HG02938 (cell line): Measurements from ENCODE around the gene IQGAP3.

Experiments
- ATAC-seq: cut with Tn5 transposase; IDR thresholded peaks from one replicate; pipeline ENCODE4 v1.9.1; 2021; ENCODE audit warnings: mild to moderate bottlenecking, moderate library complexity; ENCODE audit not compliant: unreplicated experiment

IQGAP3 gene

DNA sequence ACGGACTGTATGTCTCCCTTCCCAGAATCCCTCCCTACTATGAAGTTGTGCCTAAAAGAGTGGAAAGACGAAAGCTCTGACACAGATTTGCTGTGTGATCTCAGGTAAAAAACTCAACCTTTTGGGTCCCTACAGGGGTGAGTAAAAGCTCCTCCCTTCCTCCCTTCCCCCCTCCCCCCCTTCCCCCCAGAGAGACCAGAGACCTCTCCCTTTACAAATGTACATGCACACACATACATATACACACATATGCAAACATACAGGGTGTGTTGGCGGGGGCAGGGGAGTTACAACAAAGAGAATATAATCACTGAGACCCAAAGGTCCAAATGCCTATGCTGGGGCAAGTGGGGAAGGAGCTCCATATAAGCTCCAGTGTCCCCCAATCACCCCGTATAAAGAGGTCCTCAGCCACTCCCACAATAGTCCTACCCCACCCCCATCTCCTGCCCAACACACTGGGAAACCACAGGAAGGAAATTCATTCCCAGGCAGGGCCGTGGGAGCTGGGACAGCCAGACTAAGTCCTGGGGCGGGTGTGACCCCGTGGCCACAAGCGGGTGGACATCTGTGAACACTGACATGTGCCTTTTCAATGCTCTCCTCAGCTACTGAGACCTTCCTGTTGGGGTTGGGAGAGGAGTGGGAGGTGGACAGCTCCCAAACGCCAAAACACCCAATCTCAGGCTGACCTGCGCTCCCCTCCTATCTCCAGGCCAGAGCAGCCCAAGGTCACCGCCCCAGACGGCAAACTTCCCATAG is 73.8 kb downstream of the IQGAP3 start:
- ATAC-seq, result no peak

DNA sequence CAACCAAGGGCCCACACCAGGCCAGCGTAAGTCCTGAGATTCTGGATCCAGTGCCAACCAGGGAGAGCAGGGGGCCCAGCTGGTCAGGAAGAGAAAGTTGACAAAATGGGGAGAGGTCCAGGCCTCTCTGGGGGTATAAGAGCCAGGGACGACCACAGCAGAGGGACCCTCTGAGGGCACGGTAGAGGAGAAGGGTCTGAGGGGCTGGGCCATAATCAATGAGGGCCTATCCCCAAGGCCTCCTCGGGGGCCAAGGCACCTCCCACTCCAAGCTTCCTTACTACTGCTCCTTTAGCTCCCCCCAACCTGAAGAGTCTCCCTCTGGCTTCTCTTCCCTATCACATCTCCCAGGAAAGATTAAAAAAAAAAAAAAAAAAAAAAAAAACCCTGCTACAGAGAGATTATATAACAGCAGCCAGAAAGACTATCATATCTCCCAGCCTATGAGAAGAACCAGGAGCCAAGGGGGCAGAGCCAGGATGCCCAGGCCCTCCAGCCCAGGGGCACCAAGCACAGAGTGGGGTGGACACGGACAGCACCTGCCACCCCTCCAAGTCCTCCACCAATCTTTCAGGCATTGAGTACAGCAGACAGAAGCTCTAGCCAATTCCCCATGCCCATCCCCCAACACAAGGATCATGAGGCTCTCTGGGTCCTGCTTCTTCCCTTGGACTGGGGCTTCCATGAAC is 74.5 kb downstream of the IQGAP3 start:
- no peak for ATAC-seq

- no peak for ATAC-seq
Measured at GRCh38 chr1:156497078-156497742, 75.2 kb downstream of the IQGAP3 start.

- ATAC-seq, result no peak
Measured at GRCh38 chr1:156496211-156496761, 76.1 kb downstream of the IQGAP3 start.

DNA sequence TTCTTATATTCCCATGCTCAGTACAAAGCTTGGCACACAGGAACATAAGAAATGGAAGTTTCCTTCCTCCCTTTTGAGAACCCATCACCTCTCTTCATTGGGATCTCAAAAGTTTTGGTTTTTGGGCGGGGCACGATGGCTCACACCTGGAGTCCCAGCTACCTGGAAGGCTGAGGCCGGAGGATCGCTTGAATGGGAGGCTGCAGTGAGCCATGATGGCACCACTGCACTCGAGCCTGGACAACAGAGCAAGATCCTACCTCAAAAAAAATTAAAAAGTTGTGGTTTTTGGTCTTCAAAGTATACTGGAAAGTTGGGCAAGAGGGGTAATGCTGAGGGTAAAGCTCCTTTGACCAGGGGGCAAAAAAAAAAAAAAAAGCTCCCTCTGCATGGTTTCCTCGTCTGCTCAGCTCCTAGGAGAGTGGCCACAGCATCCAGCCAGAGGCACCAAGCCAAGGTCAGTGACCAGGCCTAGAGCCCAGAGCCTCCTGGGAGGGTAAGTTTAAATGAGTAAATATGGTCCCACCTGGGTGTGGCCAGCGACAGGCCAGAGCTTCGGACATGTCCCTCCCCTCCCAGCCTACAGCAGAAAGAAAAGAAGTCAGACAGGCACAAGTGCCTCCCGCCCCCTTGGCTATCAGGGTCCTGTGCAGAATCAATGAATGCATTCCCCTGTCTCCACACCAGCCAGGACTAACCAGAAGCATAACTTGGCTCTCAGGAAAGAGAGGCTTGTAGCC is 76.8 kb downstream of the IQGAP3 start:
- ATAC-seq, result no peak

GRCh38 chr1:156494309-156494895 is 78.0 kb downstream of the IQGAP3 start:
- no peak for ATAC-seq

DNA sequence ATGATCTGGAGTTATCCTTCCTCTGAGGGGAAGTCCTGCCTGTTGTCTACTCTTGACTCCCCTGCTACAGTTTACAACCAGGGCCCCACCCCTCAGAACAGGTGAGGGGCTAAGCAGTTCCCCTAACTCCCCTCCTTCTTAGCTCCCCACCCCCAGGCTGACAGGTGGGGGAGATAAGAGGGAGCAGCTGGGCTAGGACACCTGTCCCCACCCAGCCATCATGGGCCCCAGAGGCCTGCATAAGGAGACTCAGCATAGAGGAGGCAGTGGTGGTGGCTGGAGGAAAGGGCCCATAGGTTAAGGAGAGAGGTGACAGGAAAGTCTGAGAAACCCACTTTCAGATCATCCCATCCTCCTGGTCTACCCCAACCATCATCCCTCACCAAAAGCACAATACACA is 78.6 kb downstream of the IQGAP3 start:
- no peak for ATAC-seq

- ATAC-seq, result no peak
Measured at GRCh38 chr1:156493154-156493631, 79.2 kb downstream of the IQGAP3 start.

- no peak for ATAC-seq
Measured at GRCh38 chr1:156492591-156493080, 79.7 kb downstream of the IQGAP3 start.

DNA sequence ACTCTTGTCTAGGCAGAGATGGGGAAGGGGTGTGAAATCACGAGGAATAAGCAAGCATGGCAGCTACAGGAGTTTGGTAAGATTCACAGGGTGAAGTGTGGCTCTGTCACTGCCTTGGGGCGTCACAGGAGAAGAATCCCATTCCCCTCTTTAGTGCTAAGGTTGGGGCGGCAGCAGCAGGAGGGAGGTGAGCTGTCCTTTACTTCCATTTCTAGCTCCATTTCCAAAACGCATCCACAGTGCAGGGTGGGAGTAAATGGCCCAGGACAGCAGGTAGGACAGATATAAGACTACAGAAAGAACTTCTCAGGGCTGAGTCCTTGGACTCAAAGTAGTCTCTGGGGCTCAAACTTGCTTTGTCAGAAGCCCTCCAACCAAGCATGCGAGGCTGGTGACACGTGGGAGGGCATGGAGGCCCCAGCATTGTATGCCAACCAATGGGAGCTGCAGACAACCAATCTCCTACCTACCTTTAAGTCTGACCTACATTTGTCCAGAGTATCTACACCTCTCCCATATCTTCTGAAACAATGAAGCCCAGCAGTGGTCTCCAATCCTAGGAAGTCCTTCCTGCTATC is 80.3 kb downstream of the IQGAP3 start:
- no peak for ATAC-seq

DNA sequence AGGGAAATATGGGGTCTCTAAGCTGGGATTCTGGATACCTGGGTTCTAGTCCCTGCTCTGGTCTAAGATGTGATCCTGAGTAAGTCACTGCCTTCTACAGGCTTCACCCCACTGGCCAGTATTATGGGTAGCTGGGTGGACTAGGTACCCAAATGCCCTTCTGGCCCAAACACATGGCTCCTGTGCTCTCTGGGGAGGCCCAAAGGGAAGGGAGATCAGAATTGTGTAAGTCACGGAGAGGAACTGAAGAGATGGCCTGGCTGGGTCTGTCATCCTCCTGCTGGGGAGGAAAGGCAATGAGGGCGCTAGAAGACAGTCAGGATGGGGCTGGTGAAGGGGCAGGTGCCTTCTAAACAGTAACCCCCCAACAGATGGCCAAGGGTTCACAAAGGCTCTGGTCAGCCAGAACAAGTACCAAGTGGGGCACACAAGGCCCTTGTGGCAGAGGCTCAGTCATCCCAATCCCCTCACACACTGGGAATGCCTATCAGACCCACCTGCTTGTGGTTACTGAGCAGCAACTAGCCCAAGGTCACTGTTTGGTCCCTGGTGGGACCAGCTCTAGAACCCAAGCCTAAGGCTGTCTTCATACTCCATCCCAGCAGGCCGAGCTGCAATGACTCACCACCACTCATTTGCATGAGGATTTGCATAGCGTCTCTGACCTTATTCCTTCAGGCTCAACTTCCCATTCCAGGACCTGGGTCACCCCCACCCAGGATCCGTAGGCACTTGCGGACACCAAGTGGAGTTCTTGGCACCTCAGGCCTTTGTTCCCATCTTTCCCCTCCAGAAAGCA is 81.0 kb downstream of the IQGAP3 start:
- no peak for ATAC-seq

- ATAC-seq, result no peak
Measured at GRCh38 chr1:156490401-156491032, 81.8 kb downstream of the IQGAP3 start.

DNA sequence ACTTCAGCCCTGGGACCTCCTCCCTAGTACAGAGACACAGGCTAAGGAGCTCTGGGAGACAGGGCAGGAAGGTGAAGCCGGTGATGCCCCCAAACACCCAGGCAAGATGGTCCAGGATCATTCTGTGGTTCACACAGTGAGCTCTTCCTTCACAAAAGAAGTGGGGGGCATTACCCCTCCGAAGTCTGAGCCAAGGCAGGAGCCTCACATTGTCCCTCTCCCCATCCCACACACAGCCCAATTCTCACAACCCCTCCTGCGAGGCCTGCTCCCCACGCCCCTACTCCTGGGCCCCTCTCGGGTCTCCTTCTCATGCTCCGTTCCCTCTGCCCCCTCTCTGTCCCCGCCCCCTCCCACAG is 82.5 kb downstream of the IQGAP3 start:
- ATAC-seq, result no peak

DNA sequence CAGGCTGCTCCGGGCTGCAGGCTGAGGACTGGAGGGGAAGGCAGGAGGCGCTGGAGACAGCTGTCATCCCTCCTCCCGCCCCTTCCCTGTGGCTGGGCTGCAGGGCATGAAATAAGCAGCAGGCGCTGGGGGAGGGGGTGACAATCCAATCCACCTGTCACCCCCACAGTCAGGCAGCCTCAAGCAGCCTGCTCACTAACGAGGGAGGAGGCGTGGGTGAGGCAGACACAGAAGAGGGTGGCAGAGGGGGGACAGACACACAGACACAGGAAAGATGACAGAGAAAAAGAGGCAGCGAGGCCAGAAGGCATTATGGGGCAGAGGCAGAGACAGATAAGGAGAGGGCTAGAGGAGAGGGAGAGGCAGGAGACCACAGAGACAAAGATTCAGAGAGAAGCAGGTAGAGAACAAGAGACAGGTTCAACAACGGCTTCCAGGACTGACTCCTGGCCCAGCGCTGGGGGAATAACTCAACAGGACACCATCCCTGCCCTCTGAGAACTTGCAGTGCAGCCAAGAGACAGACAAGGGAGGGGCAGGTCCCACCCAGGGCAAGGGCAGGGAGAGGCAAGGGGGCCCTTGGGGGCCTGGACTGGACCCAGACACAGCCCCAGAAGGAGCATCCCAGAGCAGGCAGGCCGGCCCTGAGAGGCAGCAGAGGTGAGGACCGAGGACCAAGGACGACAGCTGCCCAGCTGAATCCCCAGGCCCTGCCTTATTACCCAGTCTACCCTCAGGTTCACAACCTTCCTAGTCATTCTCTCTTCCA is 83.0 kb downstream of the IQGAP3 start:
- ATAC-seq, result no peak

DNA sequence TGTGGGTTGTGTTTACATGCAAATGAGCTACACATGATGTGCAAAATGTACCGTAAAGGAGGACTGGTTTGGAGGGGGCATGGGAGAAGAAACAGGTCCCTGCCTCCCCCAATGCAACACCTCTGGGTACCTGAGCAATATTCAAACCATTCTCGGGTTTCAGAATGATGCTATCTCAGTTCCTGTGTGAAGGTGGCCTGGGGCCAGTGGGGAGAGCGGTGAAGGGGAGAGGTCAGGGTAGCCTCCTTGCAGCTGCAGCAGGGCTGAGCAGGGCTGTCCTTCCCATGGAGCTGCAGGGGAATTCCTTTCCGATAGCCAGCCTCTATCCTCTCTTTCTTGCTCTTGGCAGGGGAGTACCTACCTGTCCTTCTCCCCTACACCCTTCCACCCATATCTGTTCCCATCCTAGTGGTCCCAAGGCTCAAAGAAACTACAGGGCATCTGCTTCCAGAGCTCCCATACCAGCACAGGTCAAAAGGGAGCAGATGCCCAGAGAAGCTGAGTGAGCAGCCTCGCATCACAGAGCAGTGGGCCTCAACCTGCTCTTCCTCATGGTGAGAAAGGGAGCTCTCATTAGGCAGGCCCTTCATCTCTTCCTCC is 83.7 kb downstream of the IQGAP3 start:
- ATAC-seq, result peak; percentile 54

DNA sequence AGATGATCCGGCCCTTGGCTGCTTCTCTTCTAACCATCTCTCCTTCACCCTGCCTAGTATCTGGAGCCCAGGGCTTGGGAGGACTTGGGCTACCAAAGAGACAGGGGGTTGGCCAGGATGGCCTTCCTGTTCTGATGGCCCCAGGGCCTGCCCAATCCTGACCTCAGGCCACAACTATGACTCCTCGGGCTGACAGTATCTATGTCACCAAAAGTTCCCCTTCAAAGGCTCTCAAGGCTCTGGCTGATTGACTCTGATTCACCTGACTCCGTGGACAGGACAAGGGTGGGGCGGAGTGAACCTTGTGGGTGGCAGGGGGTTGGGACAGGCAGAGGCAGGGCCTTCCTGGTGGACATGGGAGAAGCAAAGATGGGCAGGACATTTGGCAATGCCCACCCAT is 84.5 kb downstream of the IQGAP3 start:
- peak; percentile 6 for ATAC-seq
